Endothelial cell (in vitro differentiated cells): ENCODE data around the gene UGT1A5. TPM values are rescaled to one million over a fixed set of nuclear protein-coding genes. Genes with fewer than 3 reads are reported as not detected.

Experiments used
- DNase-seq: peaks from one replicate; pipeline ENCODE4 v3.0.0; 2021; ENCODE audit warnings: low spot score
- H3K27ac Mint-ChIP-seq: one replicate; pipeline ENCODE4 v1.8.0; 2021; ENCODE audit warnings: mixed read lengths, inconsistent platforms; ENCODE audit not compliant: unreplicated experiment
- H3K27me3 Mint-ChIP-seq: one replicate; pipeline ENCODE4 v1.8.0; 2021; ENCODE audit warnings: mild to moderate bottlenecking, moderate library complexity, mixed read lengths, inconsistent platforms; ENCODE audit not compliant: unreplicated experiment
- H3K36me3 Mint-ChIP-seq: one replicate; pipeline ENCODE4 v1.8.0; 2021; ENCODE audit warnings: mild to moderate bottlenecking, low read depth, mixed read lengths, inconsistent platforms; ENCODE audit not compliant: unreplicated experiment
- H3K4me1 Mint-ChIP-seq: one replicate; pipeline ENCODE4 v1.8.0; 2021; ENCODE audit warnings: mild to moderate bottlenecking, mixed read lengths, inconsistent platforms; ENCODE audit not compliant: unreplicated experiment
- H3K4me3 Mint-ChIP-seq: one replicate; pipeline ENCODE4 v1.8.0; 2021; ENCODE audit warnings: mild to moderate bottlenecking, mixed read lengths, inconsistent platforms; ENCODE audit not compliant: unreplicated experiment
- H3K9me3 Mint-ChIP-seq: one replicate; pipeline ENCODE4 v1.8.0; 2021; ENCODE audit warnings: mixed read lengths, inconsistent platforms; ENCODE audit not compliant: unreplicated experiment
- total RNA-seq: library from RNA; stranded (reverse); fragmentation: NEBNext Ultra II Directional; extraction: Animal tissue kit (Norgen Biotek cat#: 25700); gene quantifications from one replicate; pipeline ENCODE4 v1.2.1, GENCODE V29; 2021; ENCODE audit not compliant: unreplicated experiment
- TF ChIP-seq, protein P1 (sequence below): fragments of 200-600 bp; sonication (generic); IDR thresholded peaks from one replicate; pipeline ENCODE4 v1.5.0; 2021; ENCODE audit warnings: antibody characterized with exemption; ENCODE audit not compliant: unreplicated experiment

The UGT1A5 gene
- total RNA-seq, 1 donor from 2014 or later: not detected

DNA sequence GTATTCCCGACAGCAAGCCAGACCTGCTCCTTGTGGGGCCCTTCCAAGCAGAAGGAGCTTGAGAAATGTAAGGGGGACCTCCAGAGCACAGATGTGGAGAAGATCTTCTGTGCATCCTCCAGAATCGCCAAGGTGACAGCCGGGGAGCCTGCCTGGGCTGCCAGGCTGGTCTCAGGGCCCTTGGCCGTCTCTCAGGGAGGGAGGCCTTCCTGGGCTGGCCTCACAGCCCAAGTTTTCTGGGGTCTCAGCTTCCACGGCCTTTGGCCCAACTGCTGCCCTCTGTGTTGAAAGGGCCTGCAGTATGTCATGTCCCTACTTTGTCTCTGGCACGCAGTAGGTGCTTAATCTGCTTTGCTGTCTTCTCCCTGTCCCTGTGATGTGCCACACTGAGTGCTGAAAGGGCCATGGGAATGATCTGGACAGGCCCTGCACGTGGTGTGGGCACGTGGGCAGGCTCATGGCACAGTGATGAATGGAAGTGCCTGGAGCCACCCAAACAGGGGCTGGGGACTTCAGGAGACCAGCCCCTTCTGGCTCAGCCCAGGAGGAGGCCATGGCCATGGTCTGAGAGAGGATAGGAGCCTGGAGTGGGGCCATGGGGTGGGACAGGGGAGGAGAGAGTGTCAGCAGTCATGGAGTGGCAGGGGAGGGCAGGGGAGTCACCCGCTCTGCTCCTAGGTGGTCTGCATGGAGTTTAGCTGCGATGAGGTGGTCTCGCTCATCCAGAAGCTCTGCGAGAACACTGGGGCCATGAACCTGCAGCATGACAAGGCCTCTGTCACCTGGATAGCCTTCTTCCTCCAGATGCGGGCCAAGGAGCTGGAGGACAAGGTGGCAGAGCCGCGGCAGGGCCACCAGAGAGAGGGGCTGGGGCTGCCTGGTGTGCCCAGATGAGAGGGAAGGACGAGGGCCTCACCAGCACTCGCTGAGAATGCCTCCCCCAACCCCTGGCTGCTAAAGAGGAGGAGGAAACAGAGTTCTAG lies 106.2 kb downstream of the UGT1A5 start:
- H3K36me3 Mint-ChIP-seq: no peaks in the 10 kb centered on the region
- H3K27me3 Mint-ChIP-seq: peaks cover 4% of the 10 kb centered on the region
- no peak overlapping the region for H3K4me3 Mint-ChIP-seq
- H3K4me1 Mint-ChIP-seq: peaks cover 3% of the 10 kb centered on the region
- no peaks in the 10 kb centered on the region for H3K9me3 Mint-ChIP-seq
- no peak overlapping the region for H3K27ac Mint-ChIP-seq
- DNase-seq: no peak
- TF ChIP-seq, protein P1, sequence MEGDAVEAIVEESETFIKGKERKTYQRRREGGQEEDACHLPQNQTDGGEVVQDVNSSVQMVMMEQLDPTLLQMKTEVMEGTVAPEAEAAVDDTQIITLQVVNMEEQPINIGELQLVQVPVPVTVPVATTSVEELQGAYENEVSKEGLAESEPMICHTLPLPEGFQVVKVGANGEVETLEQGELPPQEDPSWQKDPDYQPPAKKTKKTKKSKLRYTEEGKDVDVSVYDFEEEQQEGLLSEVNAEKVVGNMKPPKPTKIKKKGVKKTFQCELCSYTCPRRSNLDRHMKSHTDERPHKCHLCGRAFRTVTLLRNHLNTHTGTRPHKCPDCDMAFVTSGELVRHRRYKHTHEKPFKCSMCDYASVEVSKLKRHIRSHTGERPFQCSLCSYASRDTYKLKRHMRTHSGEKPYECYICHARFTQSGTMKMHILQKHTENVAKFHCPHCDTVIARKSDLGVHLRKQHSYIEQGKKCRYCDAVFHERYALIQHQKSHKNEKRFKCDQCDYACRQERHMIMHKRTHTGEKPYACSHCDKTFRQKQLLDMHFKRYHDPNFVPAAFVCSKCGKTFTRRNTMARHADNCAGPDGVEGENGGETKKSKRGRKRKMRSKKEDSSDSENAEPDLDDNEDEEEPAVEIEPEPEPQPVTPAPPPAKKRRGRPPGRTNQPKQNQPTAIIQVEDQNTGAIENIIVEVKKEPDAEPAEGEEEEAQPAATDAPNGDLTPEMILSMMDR: no peak

DNA sequence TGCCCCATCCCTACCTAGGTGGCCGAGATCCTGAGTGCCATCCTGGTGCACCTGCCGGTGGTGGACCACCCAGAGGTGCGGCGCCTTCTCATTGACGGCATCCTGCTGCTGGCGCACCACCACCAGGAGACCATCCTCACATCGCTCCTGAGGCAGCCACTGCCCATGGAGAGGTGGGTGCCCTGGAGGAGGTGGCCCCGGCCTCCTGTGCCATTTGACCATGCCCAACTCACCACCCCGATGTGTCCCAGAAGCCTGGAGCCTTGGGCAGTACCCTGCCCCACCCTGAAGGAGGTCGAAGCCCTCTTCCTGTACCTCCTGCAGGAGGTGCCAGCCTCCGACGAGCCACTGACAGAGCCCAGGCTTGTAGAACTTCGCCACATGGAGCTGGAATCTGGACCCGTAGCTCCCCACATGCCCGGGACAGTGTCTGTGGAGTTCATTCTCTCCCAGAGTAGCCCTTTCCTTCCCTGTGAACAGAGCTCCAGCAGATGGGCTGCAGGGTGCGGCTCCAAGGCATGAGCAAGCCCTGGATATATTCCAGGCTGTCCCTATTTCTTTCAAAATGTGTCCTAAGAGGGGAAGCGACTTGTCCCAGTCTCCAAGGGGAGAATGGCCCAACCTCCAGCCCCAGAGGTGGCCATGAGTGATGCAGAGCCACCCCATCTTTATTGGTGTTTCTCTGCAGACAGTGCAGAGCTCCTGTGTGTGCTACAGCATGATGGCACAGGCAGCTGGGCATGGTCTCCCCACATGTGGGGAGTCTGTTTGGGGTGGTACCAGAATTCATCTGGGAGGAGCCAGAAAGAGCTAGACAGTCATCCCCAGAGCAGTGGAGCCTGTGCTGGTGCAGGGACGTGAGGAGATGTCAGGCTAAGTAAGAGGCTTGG lies 107.4 kb downstream of the UGT1A5 start:
- DNase-seq: no peak
- Mint-ChIP-seq H3K27ac (no peak overlapping the region), H3K4me1 (peaks cover 3% of the 10 kb centered on the region), H3K4me3 (no peak overlapping the region), H3K27me3 (peaks cover 4% of the 10 kb centered on the region), H3K9me3 (no peaks in the 10 kb centered on the region), H3K36me3 (no peaks in the 10 kb centered on the region)
- TF ChIP-seq, protein P1: no peak

DNA sequence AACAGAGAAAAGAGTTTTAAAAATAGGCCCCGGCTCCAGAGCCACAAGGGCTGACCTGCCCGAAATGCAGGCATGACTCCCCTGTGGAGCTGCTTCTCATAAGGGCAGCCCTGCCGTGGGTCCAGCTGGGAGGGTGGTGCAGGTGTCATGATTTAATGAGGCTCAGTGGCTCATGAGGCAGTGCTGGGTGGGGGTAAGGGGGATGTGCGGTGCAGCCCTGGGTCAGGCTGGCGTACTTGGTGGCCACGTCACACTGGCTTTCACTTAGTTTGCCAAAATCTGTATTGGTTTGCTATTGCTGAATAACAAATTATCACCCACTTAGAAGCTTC lies 108.0 kb downstream of the UGT1A5 start:
- Mint-ChIP-seq H3K4me1 (peaks cover 3% of the 10 kb centered on the region), H3K4me3 (no peak overlapping the region), H3K9me3 (no peaks in the 10 kb centered on the region), H3K27ac (no peak overlapping the region), H3K36me3 (no peaks in the 10 kb centered on the region), H3K27me3 (peaks cover 4% of the 10 kb centered on the region)
- TF ChIP-seq, protein P1: no peak
- no peak for DNase-seq

DNA sequence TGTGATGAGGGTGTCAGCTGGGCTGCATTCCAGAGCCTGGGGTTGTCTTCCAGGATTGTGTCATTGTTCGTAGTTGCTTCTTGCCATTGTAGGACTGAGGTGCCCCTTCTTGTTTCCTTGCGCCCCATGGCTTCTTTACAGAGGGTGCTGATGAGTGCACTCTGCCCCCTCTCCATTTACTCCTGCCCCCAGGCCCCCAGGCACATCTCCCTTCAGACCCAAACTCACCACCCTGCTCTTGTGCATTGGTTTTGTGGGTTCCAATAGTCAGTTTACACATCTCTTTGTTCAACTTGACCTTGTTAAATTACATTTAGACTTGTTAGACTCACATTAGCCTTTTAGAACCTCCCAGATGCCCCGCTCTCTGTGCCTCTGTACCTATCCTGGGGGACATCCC lies 108.5 kb downstream of the UGT1A5 start:
- Mint-ChIP-seq H3K4me1 (peaks cover 3% of the 10 kb centered on the region), H3K27ac (no peak overlapping the region), H3K9me3 (no peaks in the 10 kb centered on the region), H3K27me3 (peaks cover 4% of the 10 kb centered on the region), H3K36me3 (no peaks in the 10 kb centered on the region), H3K4me3 (no peak overlapping the region)
- no peak for DNase-seq
- TF ChIP-seq, protein P1: no peak
